Stimulated activated CD4-positive, alpha-beta T cell treated with anti-CD3 and anti-CD28 coated beads, Interleukin-1b, Interleukin-23, amount 100 ng/mL, for 4 hours (primary cell): ENCODE data around the gene ZNF829.
A peak's percentile ranks its signal among the peaks of the same experiment; 100 is the strongest.

Experiments
- DNase-seq, 2 donors: peaks; one replicate each; pipeline ENCODE4 v3.0.0-alpha.2; 2020; ENCODE audit warnings: low read depth in 2 of 2

The ZNF829 gene

DNA sequence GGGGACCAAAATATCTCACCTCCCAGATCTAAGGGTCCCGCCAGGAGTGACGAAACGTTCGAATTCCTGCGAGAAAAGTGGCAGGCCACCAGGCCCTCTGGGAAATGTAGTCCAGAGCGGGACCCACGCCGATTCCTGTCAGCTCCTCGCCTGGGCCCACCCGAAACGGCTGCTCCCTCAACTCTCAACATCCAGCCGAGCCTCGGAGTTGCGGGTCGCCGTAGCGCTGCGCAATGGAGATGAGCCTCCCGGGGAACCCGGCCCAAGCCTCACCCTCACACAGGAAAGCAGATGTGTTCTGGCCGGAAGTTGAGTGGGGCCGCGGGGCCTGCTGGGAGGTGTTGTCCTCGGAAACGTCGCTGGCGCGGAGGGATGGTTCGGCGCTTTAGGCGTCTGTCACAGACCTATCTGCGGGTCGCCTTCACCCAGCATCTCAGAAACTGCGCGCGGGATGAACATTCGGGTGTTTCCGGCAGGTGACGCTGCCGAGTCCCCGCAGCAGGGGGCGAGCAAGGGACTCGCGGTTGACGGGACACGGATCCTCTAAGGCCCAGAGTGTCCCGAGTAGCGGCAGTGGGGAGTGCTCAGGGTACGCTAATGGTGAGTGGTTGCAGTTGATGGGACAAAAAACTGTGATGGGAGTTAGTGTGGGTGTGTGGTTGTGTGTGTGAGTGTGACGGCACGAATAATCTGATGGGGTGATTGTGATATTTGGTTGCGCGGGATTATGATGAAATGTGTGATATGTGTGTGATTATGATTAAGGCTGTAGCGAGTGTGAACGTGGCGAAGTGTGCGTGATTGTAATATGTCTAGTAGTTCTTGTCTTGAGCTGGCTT, at the start of gene ZNF829, which contains the start of gene ZNF568:
TSS of gene ZNF829 (minus strand) at position 300 of the 839 bp plus-strand sequence. CDS start 1,124 bp downstream, outside the sequence.
TSS of gene ZNF568 (plus strand) at position 341 of the 839 bp plus-strand sequence. CDS start 6,439 bp downstream, outside the sequence.
- DNase-seq: peak; percentile 79 to 82

DNA sequence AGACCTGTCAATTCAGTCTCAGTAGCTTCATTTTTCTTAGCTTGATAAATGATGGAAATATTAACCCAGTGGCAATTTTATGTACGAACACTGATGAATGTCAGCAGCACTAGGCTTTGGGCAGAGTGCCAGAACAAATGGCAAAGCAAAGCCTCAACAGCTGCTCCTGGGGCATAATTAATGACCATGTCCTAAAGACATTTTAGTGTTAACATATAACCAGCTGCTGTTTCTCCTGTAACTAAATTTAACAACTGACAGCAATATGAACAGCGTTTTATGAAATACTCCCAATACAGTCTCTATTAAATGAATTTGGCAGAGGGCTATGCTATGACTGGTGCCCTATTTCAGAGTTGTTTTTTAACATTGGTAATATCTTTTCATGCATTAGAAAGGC, 47.2 kb upstream of the ZNF829 start:
- no peak for DNase-seq

DNA sequence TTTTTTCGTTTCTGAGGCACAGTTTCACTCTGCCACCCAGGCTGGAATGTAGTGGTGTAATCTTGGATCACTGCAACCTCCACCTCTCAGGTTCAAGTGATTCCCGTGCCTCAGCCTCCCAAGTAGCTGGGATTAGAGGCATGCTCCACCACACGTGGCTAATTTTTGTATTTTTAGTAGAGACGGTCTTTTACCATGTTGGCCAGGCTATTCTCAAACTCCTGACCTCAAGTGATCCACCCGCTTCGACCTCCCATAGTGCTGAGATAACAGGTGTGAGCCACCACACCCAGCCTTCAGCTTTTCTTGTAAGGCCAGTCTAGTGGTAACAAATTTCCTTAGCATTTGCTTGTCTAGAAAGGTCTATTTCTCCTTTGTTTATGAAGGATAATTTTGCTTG, 46.3 kb upstream of the ZNF829 start:
- DNase-seq: no peak

DNA sequence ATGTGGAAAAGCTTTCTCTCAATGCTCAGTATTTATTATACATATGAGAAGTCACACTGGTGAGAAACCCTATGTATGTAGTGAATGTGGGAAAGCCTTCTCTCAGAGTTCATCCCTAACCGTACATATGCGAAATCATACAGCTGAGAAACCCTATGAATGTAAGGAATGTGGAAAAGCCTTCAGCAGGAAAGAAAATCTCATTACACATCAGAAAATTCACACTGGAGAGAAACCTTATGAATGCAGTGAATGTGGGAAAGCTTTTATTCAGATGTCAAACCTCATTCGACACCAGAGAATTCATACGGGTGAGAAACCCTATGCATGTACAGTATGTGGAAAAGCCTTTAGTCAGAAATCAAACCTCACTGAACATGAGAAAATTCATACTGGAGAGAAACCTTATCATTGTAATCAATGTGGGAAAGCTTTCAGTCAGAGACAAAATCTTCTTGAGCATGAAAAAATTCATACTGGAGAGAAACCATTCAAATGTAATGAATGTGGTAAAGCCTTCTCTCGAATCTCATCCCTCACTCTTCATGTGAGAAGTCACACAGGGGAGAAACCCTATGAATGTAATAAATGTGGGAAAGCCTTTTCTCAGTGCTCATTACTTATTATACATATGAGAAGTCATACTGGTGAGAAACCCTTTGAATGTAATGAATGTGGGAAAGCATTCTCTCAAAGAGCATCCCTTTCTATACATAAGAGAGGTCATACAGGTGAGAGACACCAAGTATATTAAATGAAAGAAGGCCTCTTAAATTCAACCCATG, 34.4 kb upstream of the ZNF829 start:
- no peak for DNase-seq

DNA sequence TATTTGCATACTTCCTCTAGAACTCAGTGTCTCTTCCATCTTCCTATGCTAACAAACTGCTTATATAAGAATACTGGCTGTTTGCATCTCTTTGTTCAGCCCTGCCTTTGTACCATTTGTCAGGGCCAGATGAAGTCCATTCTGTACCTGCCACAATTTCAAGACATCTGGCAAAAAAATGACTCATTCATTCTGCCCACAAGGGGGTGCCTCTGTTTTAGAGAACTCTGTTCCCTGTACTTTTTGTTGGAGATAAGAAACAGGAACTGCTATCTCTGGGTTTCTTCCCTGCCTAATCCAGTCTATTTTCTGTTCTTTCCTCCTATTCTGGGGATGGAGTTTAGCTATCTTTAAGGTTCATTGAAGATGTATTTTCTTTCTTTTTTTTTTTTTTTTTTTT, 23.1 kb upstream of the ZNF829 start:
- DNase-seq: no peak

DNA sequence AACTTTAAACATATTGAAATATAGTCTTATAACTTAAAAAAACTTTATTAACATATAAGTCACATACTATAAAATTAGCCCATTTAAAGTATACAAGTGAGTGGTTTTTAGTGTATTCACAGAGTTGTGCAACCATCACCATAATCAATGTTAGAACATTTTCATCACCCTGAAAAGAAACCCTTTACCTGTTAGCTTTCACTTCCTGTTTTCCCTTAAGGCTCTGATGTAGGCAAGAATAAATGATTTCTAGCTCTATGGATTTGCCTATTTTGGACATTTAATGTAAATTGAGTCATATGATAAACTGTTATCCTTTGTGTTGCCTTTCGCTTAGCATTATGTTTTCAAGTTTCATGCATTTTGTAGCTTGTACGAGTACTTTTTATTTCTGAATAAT, 15.6 kb upstream of the ZNF829 start:
- DNase-seq: no peak

DNA sequence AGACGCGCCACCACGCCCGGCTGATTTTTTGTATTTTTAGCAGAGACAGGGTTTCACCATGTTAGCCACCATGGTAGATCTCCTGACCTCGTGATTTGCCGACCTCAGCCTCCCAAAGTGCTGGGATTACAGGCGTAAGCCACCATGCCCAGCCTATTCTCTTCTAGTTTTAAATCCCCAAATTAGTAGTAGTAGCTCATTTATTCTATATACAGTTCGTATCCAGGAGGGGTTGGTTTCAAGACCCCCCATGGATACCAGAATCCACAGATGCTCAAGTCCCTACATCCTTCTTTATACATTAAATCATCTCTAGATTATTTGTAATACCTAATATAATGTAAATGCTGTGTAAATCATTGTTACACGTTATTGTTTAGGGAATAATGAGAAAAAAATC, 2.0 kb upstream of the ZNF829 start:
- DNase-seq: no peak

DNA sequence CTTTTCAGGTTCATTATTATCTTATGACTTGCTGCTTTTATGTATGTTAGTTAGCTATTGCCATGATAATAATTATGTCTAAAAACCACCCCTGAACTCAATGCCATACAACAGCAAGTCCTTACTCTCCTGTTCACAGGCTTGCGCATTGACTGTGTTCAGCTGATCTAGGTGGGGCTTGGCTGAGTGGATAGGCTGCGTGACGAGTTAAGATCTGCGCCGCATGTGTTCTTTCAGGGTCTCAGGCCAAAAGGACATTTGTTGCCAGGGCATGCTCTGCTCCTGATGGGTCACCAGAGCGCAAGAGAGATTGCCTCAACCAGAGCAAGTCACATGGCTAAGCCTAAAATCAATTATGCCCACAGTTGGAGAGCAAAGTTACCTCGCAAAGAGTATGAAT, 900 bp upstream of the ZNF829 start:
- no peak for DNase-seq

DNA sequence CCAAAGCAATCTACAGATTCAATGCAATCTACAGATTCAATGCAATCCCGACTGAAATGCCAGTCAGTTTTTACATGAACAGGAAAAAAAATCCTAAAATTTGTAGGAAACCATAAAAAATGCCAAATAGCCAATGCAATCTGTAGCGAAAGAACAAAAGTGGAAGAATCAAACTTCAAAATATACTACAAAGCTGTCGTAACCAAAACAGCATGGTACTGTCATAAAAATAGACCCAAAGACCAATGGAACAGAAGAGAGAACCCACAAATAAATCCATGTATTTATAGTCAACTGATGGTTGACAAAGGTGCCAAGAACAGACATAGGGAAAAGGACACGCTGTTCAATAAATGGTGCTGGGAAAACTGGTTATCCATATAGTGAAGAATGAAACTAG, 17.7 kb downstream of the ZNF829 start:
- no peak for DNase-seq

DNA sequence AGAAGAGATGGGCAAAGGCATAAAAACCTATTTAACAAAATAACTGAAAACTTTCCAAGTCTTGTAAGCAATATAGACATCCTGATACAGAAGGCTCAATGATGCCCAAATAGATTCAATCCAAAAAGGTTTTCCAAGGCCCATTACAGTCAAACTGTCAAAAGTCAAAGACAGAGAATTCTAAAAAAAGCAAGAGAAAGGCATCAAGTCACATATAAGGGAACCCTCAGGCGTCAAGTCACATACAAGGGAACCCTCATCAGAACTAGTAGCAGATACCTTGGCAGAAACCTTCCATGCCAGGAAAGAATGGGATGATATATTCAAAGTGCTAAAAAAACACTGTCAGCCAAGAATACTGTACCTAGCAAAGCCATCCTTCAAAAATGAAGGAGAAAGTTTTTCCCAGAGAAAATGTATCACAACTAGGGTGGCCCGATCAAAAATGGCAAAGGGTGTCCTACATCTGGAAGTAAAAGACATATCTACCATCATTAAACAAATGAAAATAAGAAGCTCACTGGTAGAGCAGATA, 21.2 kb downstream of the ZNF829 start:
- DNase-seq: no peak

DNA sequence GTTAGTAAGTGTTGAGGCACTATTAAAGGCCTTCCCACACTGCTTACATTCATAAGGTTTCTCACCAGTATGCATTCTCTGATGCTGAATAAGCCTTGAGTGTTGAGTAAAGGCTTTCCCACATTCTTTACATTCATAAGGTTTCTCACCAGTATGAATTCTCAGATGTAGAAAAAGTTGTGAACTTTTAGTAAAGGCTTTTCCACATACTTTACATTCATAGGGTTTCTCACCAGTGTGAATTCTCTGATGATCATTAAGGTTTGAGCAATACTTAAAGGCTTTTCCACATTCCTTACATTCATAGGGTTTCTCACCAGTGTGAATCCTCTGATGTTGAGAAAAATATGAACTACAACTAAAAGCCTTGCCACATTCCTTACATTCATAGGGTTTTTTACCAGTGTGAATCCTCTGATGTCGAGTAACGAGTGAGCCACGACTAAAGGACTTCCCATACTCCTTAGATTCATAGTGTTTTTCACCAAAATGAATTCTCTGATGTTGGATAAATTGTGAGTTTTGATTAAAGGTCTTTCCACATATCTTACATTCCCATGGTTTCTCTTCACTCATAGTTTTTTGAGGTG, 24.2 kb downstream of the ZNF829 start:
- DNase-seq: no peak

DNA sequence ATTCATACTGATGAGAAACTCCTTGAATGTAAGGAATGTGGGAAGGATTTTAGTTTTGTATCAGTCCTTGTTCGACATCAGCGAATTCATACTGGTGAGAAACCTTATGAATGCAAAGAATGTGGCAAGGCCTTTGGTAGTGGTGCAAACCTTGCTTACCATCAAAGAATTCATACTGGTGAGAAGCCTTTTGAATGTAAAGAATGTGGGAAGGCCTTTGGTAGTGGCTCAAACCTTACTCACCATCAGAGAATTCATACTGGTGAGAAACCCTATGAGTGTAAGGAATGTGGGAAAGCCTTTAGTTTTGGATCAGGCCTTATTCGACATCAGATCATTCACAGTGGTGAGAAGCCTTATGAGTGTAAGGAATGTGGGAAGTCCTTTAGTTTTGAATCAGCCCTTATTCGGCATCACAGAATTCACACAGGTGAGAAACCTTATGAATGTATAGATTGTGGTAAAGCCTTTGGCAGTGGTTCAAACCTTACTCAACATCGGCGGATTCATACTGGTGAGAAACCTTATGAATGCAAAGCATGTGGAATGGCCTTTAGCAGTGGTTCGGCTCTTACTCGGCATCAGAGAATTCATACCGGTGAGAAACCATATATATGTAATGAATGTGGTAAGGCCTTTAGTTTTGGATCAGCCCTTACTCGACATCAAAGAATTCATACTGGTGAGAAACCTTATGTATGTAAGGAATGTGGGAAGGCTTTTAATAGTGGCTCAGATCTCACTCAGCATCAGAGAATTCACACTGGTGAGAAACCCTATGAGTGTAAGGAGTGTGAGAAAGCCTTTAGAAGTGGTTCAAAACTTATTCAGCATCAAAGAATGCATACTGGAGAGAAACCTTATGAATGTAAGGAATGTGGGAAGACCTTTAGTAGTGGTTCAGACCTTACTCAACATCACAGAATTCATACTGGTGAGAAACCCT, 38.8 kb downstream of the ZNF829 start:
- no peak for DNase-seq

DNA sequence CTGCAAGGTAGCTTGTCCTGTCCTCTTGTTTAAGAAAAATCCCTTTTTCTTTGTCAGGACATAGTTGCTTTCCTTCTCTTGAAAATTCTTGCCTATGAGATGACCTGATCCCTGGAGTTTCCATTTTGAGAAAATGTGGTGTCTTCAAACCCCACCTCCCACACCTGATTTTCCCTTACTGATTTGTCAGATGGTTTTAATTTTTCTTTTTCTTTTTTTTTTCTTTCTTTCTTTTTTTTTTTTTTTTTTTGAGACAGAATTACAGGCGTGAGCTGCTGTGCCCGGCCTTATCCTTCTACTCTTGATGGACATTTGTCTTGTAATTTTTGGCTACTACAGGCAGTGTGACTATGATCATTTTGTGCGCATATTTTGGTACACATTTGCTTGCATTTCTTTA, 64.2 kb downstream of the ZNF829 start:
- no peak for DNase-seq

DNA sequence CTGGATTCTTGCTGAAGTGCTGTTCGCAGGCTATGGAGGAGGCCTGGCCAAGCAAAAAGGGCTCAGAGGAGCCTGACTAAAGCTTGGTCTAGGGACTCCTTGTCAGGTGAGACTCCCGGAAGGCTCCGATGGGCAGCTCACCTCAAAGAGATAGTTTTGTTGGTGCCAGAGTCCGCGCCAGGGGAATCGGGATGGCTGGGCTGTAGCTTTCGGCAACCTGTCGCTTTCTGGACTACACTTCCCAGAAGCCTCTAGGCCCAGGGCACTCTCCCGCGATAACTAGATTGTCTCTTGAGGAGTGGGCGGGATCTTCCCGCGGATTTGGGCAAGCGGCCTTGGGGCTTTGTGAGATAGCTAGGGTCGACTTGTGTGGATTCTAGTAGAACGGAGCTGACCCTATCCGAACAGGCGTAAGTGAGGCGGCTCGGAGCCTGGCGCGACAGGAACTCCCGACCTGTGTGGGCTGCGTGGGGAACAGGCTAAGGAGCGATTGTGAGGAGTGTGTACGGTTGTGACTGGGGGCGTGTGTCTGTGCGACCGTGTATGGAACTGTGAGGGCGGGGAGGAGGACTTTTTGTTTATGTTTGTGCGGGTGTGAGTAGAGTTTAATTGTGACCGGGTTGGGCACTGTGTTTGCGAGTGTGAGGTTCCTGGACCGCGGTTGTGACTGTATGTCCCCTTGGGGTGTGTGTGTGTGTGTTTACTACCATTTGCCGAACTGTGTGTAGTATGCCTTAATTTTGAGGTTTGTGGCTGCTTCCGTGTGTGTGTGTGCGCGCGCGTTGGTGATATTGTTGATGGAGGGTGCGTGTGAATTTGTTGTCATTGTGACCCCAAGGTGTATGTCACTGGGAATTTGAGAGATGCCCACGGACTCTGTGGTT, 65.3 kb downstream of the ZNF829 start, which contains the start of gene ZNF345:
TSS of gene ZNF345 (plus strand) at position 318 of the 884 bp plus-strand sequence. CDS start 25,955 bp downstream, outside the sequence.
- peak; percentile 61 to 74 for DNase-seq

DNA sequence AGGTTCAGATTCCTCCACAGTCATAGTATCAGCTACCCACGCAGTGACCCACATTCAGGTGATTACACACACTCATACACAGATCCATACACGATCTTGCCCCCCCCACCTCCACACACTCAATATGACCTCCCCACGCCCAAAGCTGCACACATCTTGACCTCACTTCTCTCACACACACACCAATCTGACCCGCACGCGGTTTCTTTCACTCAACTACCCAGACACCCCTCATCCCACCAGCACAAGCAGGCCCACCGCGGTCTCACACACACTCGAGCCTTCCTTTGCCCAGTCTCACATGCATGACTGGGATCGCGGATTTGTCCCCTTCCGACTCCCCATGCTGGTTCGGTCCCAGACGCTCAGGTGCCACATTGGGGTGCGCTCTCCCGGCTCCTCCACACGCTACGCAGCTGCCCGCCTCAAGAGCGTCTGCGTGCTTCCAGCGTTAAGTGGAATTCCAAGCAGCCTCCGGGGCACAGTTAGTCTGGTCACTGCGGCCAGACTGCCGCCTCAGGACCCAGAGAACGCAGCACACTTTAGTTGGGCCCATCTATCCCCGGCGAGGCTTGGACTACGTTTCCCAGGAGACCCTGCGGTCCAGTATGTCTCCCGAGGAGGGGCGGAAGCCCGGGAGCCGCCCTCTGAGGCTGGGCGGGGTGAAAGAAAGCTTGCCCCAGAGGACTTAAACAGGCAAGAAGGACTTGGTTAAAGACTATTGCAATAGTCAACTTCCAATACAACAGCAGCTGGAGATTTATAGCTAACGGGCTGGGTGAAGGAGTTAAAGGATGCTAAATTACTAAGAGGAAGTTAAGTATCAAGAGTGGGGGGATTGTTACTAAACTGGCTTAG, 66.2 kb downstream of the ZNF829 start:
- peak; percentile 76 to 79 for DNase-seq

DNA sequence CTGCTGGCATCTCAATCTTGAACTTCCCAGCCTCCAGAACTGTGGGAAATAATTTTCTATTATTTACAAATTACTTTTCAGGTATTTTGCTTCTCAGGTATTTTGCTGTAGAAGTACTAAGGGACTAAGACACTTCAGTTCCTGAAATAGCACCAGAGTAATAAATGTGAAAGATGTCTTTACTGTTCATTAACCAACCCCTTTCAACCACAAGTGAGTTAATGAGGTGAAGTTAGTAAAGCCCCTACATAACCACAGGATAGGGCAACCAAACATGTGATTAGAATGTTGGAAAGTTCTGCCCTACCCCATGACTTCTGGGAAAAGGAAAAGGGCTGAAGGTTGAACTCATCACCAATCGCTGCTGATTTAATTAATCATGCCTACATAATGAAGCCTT, 68.1 kb downstream of the ZNF829 start:
- DNase-seq: no peak

DNA sequence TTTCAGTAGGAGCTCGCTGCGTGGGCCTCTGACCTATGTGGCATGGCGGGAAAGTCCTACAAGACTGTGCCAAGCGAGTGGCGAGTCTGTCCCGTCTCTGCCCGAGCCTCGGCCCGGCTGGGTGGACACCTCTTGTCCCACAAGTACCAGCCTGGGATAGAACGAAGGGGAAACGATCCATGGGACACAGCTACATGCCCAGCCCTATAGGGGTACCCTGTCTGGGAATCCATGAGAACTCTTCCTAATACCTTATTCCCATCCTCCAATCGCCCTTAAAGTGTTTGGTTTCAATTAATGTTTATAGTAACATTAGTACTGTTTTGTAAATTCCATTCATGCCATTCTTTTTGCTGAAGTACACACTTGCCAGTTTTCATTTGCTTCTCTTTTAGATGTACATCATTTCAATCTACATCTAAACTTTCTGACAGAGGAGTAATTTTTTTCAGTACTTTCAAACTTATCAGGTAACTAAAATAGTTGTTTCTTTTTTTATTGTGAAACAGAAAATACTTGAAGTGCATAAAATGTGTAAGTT, 77.2 kb downstream of the ZNF829 start:
- no peak for DNase-seq
